GM10248 (cell line): ENCODE measurements around the gene CD83.
"Not testable (repeated sequence)": the region's sequence is repeated elsewhere in the genome, so short reads cannot be mapped to it uniquely, and the experiment has no call there.

Experiments
- CTCF ChIA-PET: fragments of 300-600 bp; sonication (Branson Sonifier 250); formaldehyde crosslinking; extraction: SDS; loops from one replicate; lab custom pipeline; 2021; ENCODE audit warnings: antibody characterized with exemption; lab: Yijun Ruan, JAX
- POLR2A ChIA-PET: fragments of 350-650 bp; sonication (Branson Sonifier 250); formaldehyde crosslinking; extraction: SDS; loops from one replicate; lab custom pipeline; 2020; ENCODE audit warnings: antibody characterized with exemption; lab: Yijun Ruan, JAX
- DNase-seq: peaks from one replicate; pipeline ENCODE4 v3.0.0; 2012; ENCODE audit errors: extremely low spot score
- CTCF ChIP-seq: IDR thresholded peaks from 2 replicates; pipeline ENCODE4 v1.5.1; 2012; ENCODE audit warnings: mild to moderate bottlenecking, low read depth; ENCODE audit errors: extremely low read depth, missing control alignments, control extremely low read depth

The CD83 gene

GRCh38 chr6:14117158-14118090 lies at the start of gene CD83:
Gene CD83, plus strand, starts transcription at chr6:14117772. Its CDS starts 40 bp downstream, at chr6:14117812.
- DNase-seq = peak; percentile 92
- CTCF ChIA-PET = no interaction called here
- POLR2A ChIA-PET = interaction anchor here (0.7 to 3.3 kb wide), 9 partner anchors 8 to 41 kb away, joined by 3 to 27 read pairs (median 3); no protein-coding TSS in a partner anchor
- peak; percentile 29 for TF ChIP-seq CTCF

GRCh38 chr6:14068133-14068532 lies 49.4 kb upstream of the CD83 start:
- CTCF ChIA-PET = interaction anchor here (0.9 to 12.2 kb wide), 13 partner anchors 12 to 493 kb away, joined by 3 to 209 read pairs (median 13); partner anchors contain the start of gene SIRT5
- no peak for DNase-seq
- TF ChIP-seq CTCF = no peak
- POLR2A ChIA-PET = no interaction called here

GRCh38 chr6:14068623-14069022 lies 48.9 kb upstream of the CD83 start:
- POLR2A ChIA-PET = no interaction called here

GRCh38 chr6:14070457-14070856 lies 47.1 kb upstream of the CD83 start:
- no peak for DNase-seq
- ChIA-PET CTCF (interaction anchor here (12.2 kb wide), 1 partner anchor 21 kb away, joined by 209 read pairs; no protein-coding TSS in a partner anchor), POLR2A (no interaction called here)
- no peak for TF ChIP-seq CTCF

More at GRCh38 chr6:14068623-14069022, 48.9 kb upstream of the CD83 start:
- no peak for DNase-seq
- CTCF ChIA-PET = interaction anchor here (1.2 to 12.2 kb wide), 7 partner anchors 12 to 273 kb away, joined by 4 to 209 read pairs (median 5); no protein-coding TSS in a partner anchor
- TF ChIP-seq CTCF = no peak

GRCh38 chr6:14072084-14072483 lies 45.5 kb upstream of the CD83 start:
- no peak for TF ChIP-seq CTCF
- DNase-seq = no peak
- POLR2A ChIA-PET = interaction anchor here (1.2 kb wide), 1 partner anchor 54 kb away, joined by 3 read pairs; no protein-coding TSS in a partner anchor
- CTCF ChIA-PET = interaction anchor here (1.8 to 12.2 kb wide), 2 partner anchors 22 to 163 kb away, joined by 5 to 209 read pairs; no protein-coding TSS in a partner anchor

GRCh38 chr6:14073561-14074354 lies 43.8 kb upstream of the CD83 start:
- DNase-seq, POLR2A ChIA-PET: not testable (repeated sequence)
- CTCF ChIA-PET = interaction anchor here (0.8 to 2.3 kb wide), 5 partner anchors 8 to 165 kb away, joined by 3 to 17 read pairs (median 3); no protein-coding TSS in a partner anchor
